Thoracic aorta (tissue), 2 donors: ENCODE measurements around the gene ACADS. TPM values are rescaled to one million over a fixed set of nuclear protein-coding genes. Genes with fewer than 3 reads are reported as not detected.
"Not testable (repeated sequence)": the region's sequence is repeated elsewhere in the genome, so short reads cannot be mapped to it uniquely, and the experiment has no call there.

ENCODE experiments used
- ATAC-seq: fragments of 150-250 bp; one replicate; pipeline ENCODE4 v1.8.0; 2017; ENCODE audit warnings: low read depth; ENCODE audit not compliant: insufficient number of reproducible peaks, low FRiP score
- DNase-seq: peaks from one replicate; pipeline ENCODE4 v3.0.0-alpha.2; 2020; ENCODE audit warnings: low spot score
- H3K27ac ChIP-seq, 2 donors: fragments of 200-600 bp; sonication (generic); 1 replicate in 1 of 2; 2 replicates in 1 of 2; pipeline ENCODE4 v1.5.1; 2016; ENCODE audit warnings: mild to moderate bottlenecking in 2 of 2, moderate library complexity in 2 of 2
- H3K27me3 ChIP-seq: fragments of 200-600 bp; sonication (generic); replicated peaks from 2 replicates; pipeline ENCODE4 v1.6.0; 2016; ENCODE audit warnings: mild to moderate bottlenecking; ENCODE audit not compliant: insufficient read depth
- H3K36me3 ChIP-seq: fragments of 200-600 bp; sonication (generic); one replicate; pipeline ENCODE4 v1.5.1; 2016
- H3K4me1 ChIP-seq, 2 donors: fragments of 200-600 bp; sonication (generic); 1 replicate in 1 of 2; 2 replicates in 1 of 2; pipeline versions ENCODE4 v1.5.1 to v1.6.0; 2016; ENCODE audit warnings: low read depth in 2 of 2, mild to moderate bottlenecking in 1 of 2; ENCODE audit not compliant: control insufficient read depth in 1 of 2
- H3K4me3 ChIP-seq: fragments of 200-600 bp; sonication (generic); 2 replicates; pipeline ENCODE4 v1.5.1; 2016; ENCODE audit warnings: mild to moderate bottlenecking
- H3K9me3 ChIP-seq: fragments of 200-600 bp; sonication (generic); 2 replicates; pipeline ENCODE4 v1.5.1; 2016
- CTCF ChIP-seq: fragments of 200-600 bp; sonication (generic); IDR thresholded peaks from one replicate; pipeline ENCODE4 v1.5.1; 2019; ENCODE audit warnings: antibody characterized with exemption
- total RNA-seq, 2 donors: library from RNA; depleted of rRNA; stranded (reverse); fragments of >200 nt; gene quantifications; one replicate each; pipeline versions ENCODE4 v1.1.0 to v1.2.3, GENCODE V29; 2016

The ACADS gene
- total RNA-seq, 2 donors from 2014 or later = 18.3 to 19.6 TPM

GRCh38 chr12:120726510-120726793 lies 826 bp downstream of the ACADS start:
- DNase-seq (no peak), ATAC-seq (no peak)
- Histone ChIP-seq H3K4me1 (peaks cover 10 to 17% of the 10 kb centered on the region in 2 donors), H3K27ac (peak overlapping the region; percentile 41 to 75), H3K27me3 (no peaks in the 10 kb centered on the region), H3K9me3 (no peaks in the 10 kb centered on the region), H3K4me3 (peak overlapping the region; percentile 85), H3K36me3 (peaks cover 10% of the 10 kb centered on the region)
- no peak for TF ChIP-seq CTCF

- Histone ChIP-seq H3K4me1 (peaks cover 10 to 17% of the 10 kb centered on the region in 2 donors), H3K4me3 (no peak overlapping the region), H3K9me3 (no peaks in the 10 kb centered on the region), H3K36me3 (peaks cover 7% of the 10 kb centered on the region), H3K27ac (no peak overlapping the region), H3K27me3 (no peaks in the 10 kb centered on the region)
- no peak for ATAC-seq
- TF ChIP-seq CTCF = no peak
- no peak for DNase-seq
Observed at GRCh38 chr12:120726961-120727360, 1.3 kb downstream of the ACADS start.

GRCh38 chr12:120732198-120732597 lies 6.6 kb downstream of the ACADS start:
- H3K4me3 ChIP-seq, H3K36me3 ChIP-seq, H3K27ac ChIP-seq, DNase-seq, H3K27me3 ChIP-seq, H3K9me3 ChIP-seq, ATAC-seq, H3K4me1 ChIP-seq: not testable (repeated sequence)

- ATAC-seq (no peak), DNase-seq (no peak)
- Histone ChIP-seq H3K9me3 (no peaks in the 10 kb centered on the region), H3K27ac (no peak overlapping the region), H3K36me3 (no peaks in the 10 kb centered on the region), H3K27me3 (no peaks in the 10 kb centered on the region), H3K4me1 (no peaks in the 10 kb centered on the region), H3K4me3 (no peak overlapping the region)
- no peak for TF ChIP-seq CTCF
Observed at GRCh38 chr12:120733574-120733973, 7.9 kb downstream of the ACADS start.

- H3K36me3 ChIP-seq = no peaks in the 10 kb centered on the region
- H3K4me3 ChIP-seq = no peak overlapping the region
- no peak for DNase-seq
Observed at GRCh38 chr12:120734210-120734609, 8.6 kb downstream of the ACADS start.

More at GRCh38 chr12:120734210-120734609, 8.6 kb downstream of the ACADS start:
- Histone ChIP-seq H3K27me3 (no peaks in the 10 kb centered on the region), H3K9me3 (no peaks in the 10 kb centered on the region), H3K4me1 (no peaks in the 10 kb centered on the region), H3K27ac (no peak overlapping the region)
- ATAC-seq = no peak
- TF ChIP-seq CTCF = no peak
